Body of pancreas (tissue), 4 donors: ENCODE results near the gene MCCD1.

Source experiments
- CTCF ChIP-seq, 7 experiments: fragments of 450-650 bp in 4 of 7; fragments of 200-600 bp in 3 of 7; sonication (generic) in 3 of 7; IDR thresholded peaks; one replicate each; pipeline ENCODE4 v1.5.1; 2016 to 2019; ENCODE audit warnings: antibody characterized with exemption in 7 of 7
- POLR2A ChIP-seq, 3 donors: fragments of 450-650 bp; IDR thresholded peaks; one replicate each; pipeline ENCODE4 v1.6.1; 2016; ENCODE audit warnings: antibody characterized with exemption in 3 of 3, mild to moderate bottlenecking in 2 of 3

- TF ChIP-seq POLR2A (IDR thresholded peaks at IDR 0.05) (no peak), CTCF (IDR thresholded peaks at IDR 0.05) (no peak)
These were observed 48.8 kb downstream of the MCCD1 start for GRCh38 chr6:31577579-31577966.
